ES-I3 (cell line): ENCODE results near the gene NSG1.

Source experiments
- H3K36me3 ChIP-seq: 2 replicates; pipeline ENCODE4 v1.6.1; 2013; ENCODE audit warnings: mild to moderate bottlenecking, low read length, control low read depth, moderate library complexity; ENCODE audit not compliant: insufficient read depth
- H3K4me1 ChIP-seq: 2 replicates; pipeline ENCODE4 v1.6.1; 2013; ENCODE audit warnings: mild to moderate bottlenecking, control low read depth, low read length; ENCODE audit not compliant: insufficient read depth
- H3K9ac ChIP-seq: 2 replicates; pipeline ENCODE4 v1.6.1; 2013; ENCODE audit warnings: low read depth, mild to moderate bottlenecking, low read length, moderate library complexity
- H3K9me3 ChIP-seq: 2 replicates; pipeline ENCODE4 v1.6.1; 2013; ENCODE audit warnings: mild to moderate bottlenecking, low read length, moderate library complexity; ENCODE audit not compliant: control insufficient read depth, insufficient read depth

NSG1 gene

GRCh38 chr4:4385729-4386295 is 1.1 kb upstream of the NSG1 start:
- Histone ChIP-seq H3K9ac (peak overlapping the region; percentile 73; the same call in 1 of the 2 replicates), H3K9me3 (no peaks in the 10 kb centered on the region), H3K4me1 (no peaks in the 10 kb centered on the region; the same call in 1 of the 2 replicates), H3K36me3 (no peaks in the 10 kb centered on the region)

- H3K4me1 ChIP-seq, result no peaks in the 10 kb centered on the region; the same call in 1 of the 2 replicates
- H3K9ac ChIP-seq, result peak overlapping the region; percentile 73
- no peaks in the 10 kb centered on the region for H3K36me3 ChIP-seq
Measured at GRCh38 chr4:4386296-4386735, 586 bp upstream of the NSG1 start.

GRCh38 chr4:4387531-4388310 is 819 bp downstream of the NSG1 start:
- Histone ChIP-seq H3K9me3 (no peaks in the 10 kb centered on the region), H3K36me3 (no peaks in the 10 kb centered on the region), H3K4me1 (no peaks in the 10 kb centered on the region; the same call in 1 of the 2 replicates), H3K9ac (peak overlapping the region; percentile 73; the same call in 1 of the 2 replicates)

More at GRCh38 chr4:4386296-4386735, 586 bp upstream of the NSG1 start:
- no peaks in the 10 kb centered on the region for H3K9me3 ChIP-seq

- H3K36me3 ChIP-seq, result no peaks in the 10 kb centered on the region
- peak overlapping the region; percentile 73; the same call in 1 of the 2 replicates for H3K9ac ChIP-seq
- no peaks in the 10 kb centered on the region for H3K9me3 ChIP-seq
- no peaks in the 10 kb centered on the region; the same call in 1 of the 2 replicates for H3K4me1 ChIP-seq
Measured at GRCh38 chr4:4388311-4388790, 1.4 kb downstream of the NSG1 start.

- H3K9ac ChIP-seq, result no peak overlapping the region
- no peaks in the 10 kb centered on the region for H3K36me3 ChIP-seq
Measured at GRCh38 chr4:4388836-4389575, 2.1 kb downstream of the NSG1 start.

GRCh38 chr4:4390046-4390445 is 3.1 kb downstream of the NSG1 start:
- H3K9me3 ChIP-seq, result no peaks in the 10 kb centered on the region
- no peaks in the 10 kb centered on the region; the same call in 1 of the 2 replicates for H3K4me1 ChIP-seq
- H3K36me3 ChIP-seq, result no peaks in the 10 kb centered on the region
- H3K9ac ChIP-seq, result no peak overlapping the region

More at GRCh38 chr4:4388836-4389575, 2.1 kb downstream of the NSG1 start:
- Histone ChIP-seq H3K9me3 (no peaks in the 10 kb centered on the region), H3K4me1 (no peaks in the 10 kb centered on the region; the same call in 1 of the 2 replicates)

- no peaks in the 10 kb centered on the region for H3K36me3 ChIP-seq
- H3K9me3 ChIP-seq, result no peaks in the 10 kb centered on the region
- no peaks in the 10 kb centered on the region; the same call in 1 of the 2 replicates for H3K4me1 ChIP-seq
- no peak overlapping the region for H3K9ac ChIP-seq
Measured at GRCh38 chr4:4390515-4391240, 3.8 kb downstream of the NSG1 start.

GRCh38 chr4:4391866-4392265 is 5.0 kb downstream of the NSG1 start:
- Histone ChIP-seq H3K9ac (no peak overlapping the region), H3K4me1 (peaks cover 8% of the 10 kb centered on the region; the same call in 1 of the 2 replicates), H3K9me3 (no peaks in the 10 kb centered on the region), H3K36me3 (no peaks in the 10 kb centered on the region)

GRCh38 chr4:4392501-4393183 is 5.7 kb downstream of the NSG1 start:
- H3K9me3 ChIP-seq, result no peaks in the 10 kb centered on the region
- H3K4me1 ChIP-seq, result peaks cover 13% of the 10 kb centered on the region
- no peak overlapping the region for H3K9ac ChIP-seq
- H3K36me3 ChIP-seq, result no peaks in the 10 kb centered on the region

GRCh38 chr4:4394644-4395043 is 7.7 kb downstream of the NSG1 start:
- Histone ChIP-seq H3K9ac (no peak overlapping the region), H3K4me1 (peaks cover 13% of the 10 kb centered on the region), H3K9me3 (no peaks in the 10 kb centered on the region), H3K36me3 (no peaks in the 10 kb centered on the region)

GRCh38 chr4:4395371-4395770 is 8.5 kb downstream of the NSG1 start:
- H3K36me3 ChIP-seq, result no peaks in the 10 kb centered on the region
- H3K9ac ChIP-seq, result no peak overlapping the region
- peaks cover 13% of the 10 kb centered on the region for H3K4me1 ChIP-seq
- no peaks in the 10 kb centered on the region for H3K9me3 ChIP-seq

GRCh38 chr4:4395849-4396627 is 9.1 kb downstream of the NSG1 start:
- H3K4me1 ChIP-seq, result peaks cover 13% of the 10 kb centered on the region
- H3K9ac ChIP-seq, result no peak overlapping the region
- no peaks in the 10 kb centered on the region for H3K36me3 ChIP-seq
- no peaks in the 10 kb centered on the region for H3K9me3 ChIP-seq
